Cardiac muscle cell (in vitro differentiated cells and primary cell): ENCODE results near the gene CYP2J2. TPM values are rescaled to one million over a fixed set of nuclear protein-coding genes. Genes with fewer than 3 reads are reported as not detected.
A peak's percentile ranks its signal among the peaks of the same experiment; 100 is the strongest.
"Not testable (repeated sequence)": the region's sequence is repeated elsewhere in the genome, so short reads cannot be mapped to it uniquely, and the experiment has no call there.

Experiments used
- DNase-seq, 2 donors: peaks; one replicate each; pipeline versions ENCODE4 v3.0.0 to v3.0.0-alpha.2; 2010 to 2017; ENCODE audit warnings: low read depth in 1 of 2, low spot score in 1 of 2
- H3K27ac ChIP-seq: fragments of 200-600 bp; sonication (generic); 2 replicates; pipeline ENCODE4 v1.5.1; 2016
- H3K27me3 ChIP-seq: fragments of 200-600 bp; sonication (generic); 2 replicates; pipeline ENCODE4 v1.6.0; 2016; ENCODE audit warnings: control low read depth
- H3K36me3 ChIP-seq: fragments of 200-600 bp; sonication (generic); 2 replicates; pipeline ENCODE4 v1.5.1; 2016; ENCODE audit warnings: control low read depth
- H3K4me1 ChIP-seq: fragments of 200-600 bp; sonication (generic); 2 replicates; pipeline ENCODE4 v1.8.1; 2017; ENCODE audit warnings: low read depth, mild to moderate bottlenecking, mixed run types
- H3K4me3 ChIP-seq: fragments of 200-600 bp; sonication (generic); 2 replicates; pipeline ENCODE4 v1.5.1; 2016; ENCODE audit warnings: mild to moderate bottlenecking
- H3K9me3 ChIP-seq: fragments of 200-600 bp; sonication (generic); 2 replicates; pipeline ENCODE4 v1.5.1; 2017; ENCODE audit warnings: low read depth, mild to moderate bottlenecking, control low read depth
- polyA plus RNA-seq: library from polyadenylated mRNA; unstranded; fragments of >200 nt; fragmentation: Nextera tagmentation; extraction: Ambion mirVana; gene quantifications from 2 replicates; pipeline ENCODE4 v1.2.1, GENCODE V29; 2016
- total RNA-seq: library from RNA; depleted of rRNA; stranded (reverse); fragments of >200 nt; gene quantifications from 2 replicates; pipeline ENCODE4 v1.2.3, GENCODE V29; 2016
- TF ChIP-seq, protein P1 (sequence below): IDR thresholded peaks from 2 replicates; pipeline ENCODE4 v1.5.1; 2012; ENCODE audit warnings: low read depth, mild to moderate bottlenecking, low read length

CYP2J2 gene
- total and polyA plus RNA-seq, 2 experiments from 2014 or later, result 3.4 to 7.6 TPM

DNA sequence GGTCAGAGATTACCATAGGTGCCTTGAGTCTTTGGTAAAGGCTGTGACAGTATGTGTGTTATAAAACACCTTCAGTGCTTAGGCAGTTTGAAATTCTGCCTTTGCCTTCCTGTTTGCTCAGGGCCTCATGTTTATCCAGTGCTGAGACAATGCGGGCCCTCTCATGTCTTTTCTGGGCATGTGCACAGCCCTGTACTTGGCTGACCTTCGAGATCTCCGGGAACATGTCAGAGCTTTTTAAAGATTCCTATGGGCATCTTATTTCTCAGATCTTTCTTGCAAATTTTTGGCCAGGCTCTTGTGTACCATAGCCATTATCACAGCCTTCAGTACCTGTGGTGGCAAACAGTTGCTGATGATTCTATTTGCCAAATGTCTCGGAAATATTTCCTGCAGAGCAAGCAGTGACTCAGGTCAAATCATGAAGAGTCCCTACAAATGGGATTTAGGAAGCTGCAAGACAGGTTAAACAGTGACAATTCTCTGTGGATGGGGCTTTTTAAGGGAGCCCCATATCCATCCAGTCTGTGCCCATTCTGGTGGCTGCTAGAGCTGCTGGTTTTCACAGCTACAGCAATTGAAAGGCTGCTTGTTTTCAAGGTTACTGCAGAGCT, 69.7 kb downstream of the CYP2J2 start:
- no peak overlapping the region for H3K4me3 ChIP-seq
- H3K27me3 ChIP-seq, result no peaks in the 10 kb centered on the region
- no peaks in the 10 kb centered on the region for H3K36me3 ChIP-seq
- H3K4me1 ChIP-seq, result peaks cover 15% of the 10 kb centered on the region
- H3K9me3 ChIP-seq, result no peaks in the 10 kb centered on the region
- DNase-seq, result no peak
- TF ChIP-seq, protein P1, sequence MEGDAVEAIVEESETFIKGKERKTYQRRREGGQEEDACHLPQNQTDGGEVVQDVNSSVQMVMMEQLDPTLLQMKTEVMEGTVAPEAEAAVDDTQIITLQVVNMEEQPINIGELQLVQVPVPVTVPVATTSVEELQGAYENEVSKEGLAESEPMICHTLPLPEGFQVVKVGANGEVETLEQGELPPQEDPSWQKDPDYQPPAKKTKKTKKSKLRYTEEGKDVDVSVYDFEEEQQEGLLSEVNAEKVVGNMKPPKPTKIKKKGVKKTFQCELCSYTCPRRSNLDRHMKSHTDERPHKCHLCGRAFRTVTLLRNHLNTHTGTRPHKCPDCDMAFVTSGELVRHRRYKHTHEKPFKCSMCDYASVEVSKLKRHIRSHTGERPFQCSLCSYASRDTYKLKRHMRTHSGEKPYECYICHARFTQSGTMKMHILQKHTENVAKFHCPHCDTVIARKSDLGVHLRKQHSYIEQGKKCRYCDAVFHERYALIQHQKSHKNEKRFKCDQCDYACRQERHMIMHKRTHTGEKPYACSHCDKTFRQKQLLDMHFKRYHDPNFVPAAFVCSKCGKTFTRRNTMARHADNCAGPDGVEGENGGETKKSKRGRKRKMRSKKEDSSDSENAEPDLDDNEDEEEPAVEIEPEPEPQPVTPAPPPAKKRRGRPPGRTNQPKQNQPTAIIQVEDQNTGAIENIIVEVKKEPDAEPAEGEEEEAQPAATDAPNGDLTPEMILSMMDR, result no peak
- H3K27ac ChIP-seq, result peak overlapping the region; percentile 74

DNA sequence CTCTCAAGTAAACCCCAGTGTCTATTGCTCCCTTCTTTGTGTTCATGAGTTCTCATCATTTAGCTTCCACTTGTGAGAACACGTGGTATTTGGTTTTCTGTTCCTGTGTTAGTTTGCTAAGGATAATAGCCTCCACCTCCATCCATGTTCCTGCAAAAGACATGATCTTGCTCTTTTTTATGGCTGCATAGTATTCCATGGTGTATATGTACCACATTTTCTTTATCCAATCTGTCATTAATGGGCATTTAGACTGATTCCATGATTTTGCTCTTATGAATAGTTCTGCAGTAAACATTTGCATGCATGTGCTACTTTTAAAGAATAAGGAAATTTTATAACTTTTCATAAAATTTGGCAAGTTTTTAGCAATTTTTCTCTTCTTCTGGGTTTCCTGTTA, 71.3 kb downstream of the CYP2J2 start:
- H3K36me3 ChIP-seq, DNase-seq, H3K27ac ChIP-seq, H3K9me3 ChIP-seq, H3K27me3 ChIP-seq, H3K4me3 ChIP-seq: not testable (repeated sequence)
- peaks cover 15% of the 10 kb centered on the region for H3K4me1 ChIP-seq

- TF ChIP-seq, protein P1, result no peak
- Histone ChIP-seq H3K4me1 (peaks cover 10% of the 10 kb centered on the region), H3K36me3 (peaks cover 18% of the 10 kb centered on the region)
Observed at GRCh38 chr1:59852117-59852516, 74.5 kb downstream of the CYP2J2 start.

GRCh38 chr1:59846895-59847282, 79.7 kb downstream of the CYP2J2 start:
- TF ChIP-seq, protein P1, result no peak
- DNase-seq, result no peak
- H3K27ac ChIP-seq, result no peak overlapping the region
- no peaks in the 10 kb centered on the region for H3K27me3 ChIP-seq
- no peaks in the 10 kb centered on the region for H3K4me1 ChIP-seq
- H3K4me3 ChIP-seq, result no peak overlapping the region
- H3K36me3 ChIP-seq, result peaks cover 40% of the 10 kb centered on the region
- H3K9me3 ChIP-seq, result no peaks in the 10 kb centered on the region

More at GRCh38 chr1:59852117-59852516, 74.5 kb downstream of the CYP2J2 start:
- Histone ChIP-seq H3K27ac (no peak overlapping the region), H3K9me3 (no peaks in the 10 kb centered on the region), H3K4me3 (no peak overlapping the region), H3K27me3 (no peaks in the 10 kb centered on the region)
- DNase-seq, result no peak

- Histone ChIP-seq H3K9me3 (no peaks in the 10 kb centered on the region), H3K27ac (no peak overlapping the region), H3K27me3 (no peaks in the 10 kb centered on the region), H3K4me3 (no peak overlapping the region), H3K4me1 (no peaks in the 10 kb centered on the region), H3K36me3 (peaks cover 42% of the 10 kb centered on the region)
- TF ChIP-seq, protein P1, result no peak
- DNase-seq, result no peak
Observed at GRCh38 chr1:59846209-59846894, 80.2 kb downstream of the CYP2J2 start.

GRCh38 chr1:59845091-59845490, 81.5 kb downstream of the CYP2J2 start:
- H3K4me1 ChIP-seq, result no peaks in the 10 kb centered on the region
- TF ChIP-seq, protein P1, result no peak
- no peak for DNase-seq
- peaks cover 47% of the 10 kb centered on the region for H3K36me3 ChIP-seq
- no peak overlapping the region for H3K27ac ChIP-seq
- H3K4me3 ChIP-seq, result no peak overlapping the region
- H3K9me3 ChIP-seq, result no peaks in the 10 kb centered on the region
- H3K27me3 ChIP-seq, result no peaks in the 10 kb centered on the region
